BJ (cell line): ENCODE results near the gene COPS8. TPM values are rescaled to one million over a fixed set of nuclear protein-coding genes. Genes with fewer than 3 reads are reported as not detected.

Experiments
- CTCF ChIA-PET: fragments of 350-600 bp; formaldehyde crosslinking; extraction: SDS; loops from one replicate; lab custom pipeline; 2021; ENCODE audit warnings: antibody characterized with exemption, inconsistent platforms; lab: Yijun Ruan, JAX
- POLR2A ChIA-PET: fragments of 300-600 bp; sonication (Branson Sonifier 250); formaldehyde crosslinking; extraction: SDS; loops from one replicate; lab custom pipeline; 2021; ENCODE audit warnings: antibody characterized with exemption; lab: Charles Lee
- DNase-seq: peaks from one replicate; pipeline ENCODE4 v3.0.0-alpha.2; 2011; ENCODE audit warnings: low read depth
- H3K27me3 ChIP-seq: 2 replicates; pipeline ENCODE4 v1.6.0; 2011; ENCODE audit warnings: low read length; ENCODE audit not compliant: control insufficient read depth, insufficient read depth
- H3K36me3 ChIP-seq: 2 replicates; pipeline ENCODE4 v1.5.1; 2011; ENCODE audit warnings: low read length; ENCODE audit not compliant: control insufficient read depth, insufficient read depth
- H3K4me3 ChIP-seq: 2 replicates; pipeline ENCODE4 v1.5.1; 2011; ENCODE audit warnings: low read depth, mild to moderate bottlenecking, control low read depth, low read length
- polyA plus RNA-seq: library from polyadenylated mRNA; depleted of rRNA; stranded (reverse); fragments of >200 nt; gene quantifications from 2 replicates; pipeline ENCODE4 v1.2.3, GENCODE V29; 2011
- TF ChIP-seq, protein P1 (sequence below): IDR thresholded peaks from 2 replicates; pipeline ENCODE4 v1.5.1; 2011; ENCODE audit warnings: low read depth, mild to moderate bottlenecking, control low read depth, inconsistent platforms, low read length, moderate library complexity; ENCODE audit not compliant: insufficient read depth

COPS8 gene
- polyA plus RNA-seq, 1 experiment, result 55.8 TPM

- TF ChIP-seq, protein P1, sequence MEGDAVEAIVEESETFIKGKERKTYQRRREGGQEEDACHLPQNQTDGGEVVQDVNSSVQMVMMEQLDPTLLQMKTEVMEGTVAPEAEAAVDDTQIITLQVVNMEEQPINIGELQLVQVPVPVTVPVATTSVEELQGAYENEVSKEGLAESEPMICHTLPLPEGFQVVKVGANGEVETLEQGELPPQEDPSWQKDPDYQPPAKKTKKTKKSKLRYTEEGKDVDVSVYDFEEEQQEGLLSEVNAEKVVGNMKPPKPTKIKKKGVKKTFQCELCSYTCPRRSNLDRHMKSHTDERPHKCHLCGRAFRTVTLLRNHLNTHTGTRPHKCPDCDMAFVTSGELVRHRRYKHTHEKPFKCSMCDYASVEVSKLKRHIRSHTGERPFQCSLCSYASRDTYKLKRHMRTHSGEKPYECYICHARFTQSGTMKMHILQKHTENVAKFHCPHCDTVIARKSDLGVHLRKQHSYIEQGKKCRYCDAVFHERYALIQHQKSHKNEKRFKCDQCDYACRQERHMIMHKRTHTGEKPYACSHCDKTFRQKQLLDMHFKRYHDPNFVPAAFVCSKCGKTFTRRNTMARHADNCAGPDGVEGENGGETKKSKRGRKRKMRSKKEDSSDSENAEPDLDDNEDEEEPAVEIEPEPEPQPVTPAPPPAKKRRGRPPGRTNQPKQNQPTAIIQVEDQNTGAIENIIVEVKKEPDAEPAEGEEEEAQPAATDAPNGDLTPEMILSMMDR, result no peak
- no peak for DNase-seq
- H3K36me3 ChIP-seq, result no peaks in the 10 kb centered on the region
- H3K27me3 ChIP-seq, result no peaks in the 10 kb centered on the region
- ChIA-PET POLR2A (no interaction called here), CTCF (interaction anchor here (0.9 kb wide), 1 partner anchor 446 kb away, joined by 3 read pairs; no protein-coding TSS in a partner anchor)
- H3K4me3 ChIP-seq, result no peak overlapping the region
Observed at GRCh38 chr2:237125967-237126366, 40.3 kb downstream of the COPS8 start.

- DNase-seq, result no peak
- no peaks in the 10 kb centered on the region for H3K36me3 ChIP-seq
- ChIA-PET CTCF (no interaction called here), POLR2A (no interaction called here)
- TF ChIP-seq, protein P1, result no peak
- H3K4me3 ChIP-seq, result no peak overlapping the region
- no peaks in the 10 kb centered on the region for H3K27me3 ChIP-seq
Observed at GRCh38 chr2:237126519-237127174, 41.0 kb downstream of the COPS8 start.

GRCh38 chr2:237128026-237128703 lies 42.5 kb downstream of the COPS8 start:
- TF ChIP-seq, protein P1, result peak; percentile 38; the same call in 1 of the 2 replicates
- ChIA-PET CTCF (interaction anchor here (0.6 to 1.3 kb wide), 6 partner anchors 15 to 1495 kb away, joined by 3 to 5 read pairs (median 4); no protein-coding TSS in a partner anchor), POLR2A (interaction anchor here (0.5 kb wide), 1 partner anchor 282 kb away, joined by 4 read pairs; no protein-coding TSS in a partner anchor)
- Histone ChIP-seq H3K36me3 (no peaks in the 10 kb centered on the region), H3K4me3 (no peak overlapping the region), H3K27me3 (no peaks in the 10 kb centered on the region)
- DNase-seq, result peak; percentile 96

- TF ChIP-seq, protein P1, result no peak
- Histone ChIP-seq H3K27me3 (no peaks in the 10 kb centered on the region), H3K4me3 (no peak overlapping the region), H3K36me3 (no peaks in the 10 kb centered on the region)
- ChIA-PET CTCF (interaction anchor here (1.1 to 1.3 kb wide), 4 partner anchors 14 to 443 kb away, joined by 3 to 5 read pairs (median 4); no protein-coding TSS in a partner anchor), POLR2A (no interaction called here)
- DNase-seq, result no peak
Observed at GRCh38 chr2:237128845-237129592, 43.3 kb downstream of the COPS8 start.
